ENCODE measurements around the gene FAM107A.

FAM107A gene

DNA sequence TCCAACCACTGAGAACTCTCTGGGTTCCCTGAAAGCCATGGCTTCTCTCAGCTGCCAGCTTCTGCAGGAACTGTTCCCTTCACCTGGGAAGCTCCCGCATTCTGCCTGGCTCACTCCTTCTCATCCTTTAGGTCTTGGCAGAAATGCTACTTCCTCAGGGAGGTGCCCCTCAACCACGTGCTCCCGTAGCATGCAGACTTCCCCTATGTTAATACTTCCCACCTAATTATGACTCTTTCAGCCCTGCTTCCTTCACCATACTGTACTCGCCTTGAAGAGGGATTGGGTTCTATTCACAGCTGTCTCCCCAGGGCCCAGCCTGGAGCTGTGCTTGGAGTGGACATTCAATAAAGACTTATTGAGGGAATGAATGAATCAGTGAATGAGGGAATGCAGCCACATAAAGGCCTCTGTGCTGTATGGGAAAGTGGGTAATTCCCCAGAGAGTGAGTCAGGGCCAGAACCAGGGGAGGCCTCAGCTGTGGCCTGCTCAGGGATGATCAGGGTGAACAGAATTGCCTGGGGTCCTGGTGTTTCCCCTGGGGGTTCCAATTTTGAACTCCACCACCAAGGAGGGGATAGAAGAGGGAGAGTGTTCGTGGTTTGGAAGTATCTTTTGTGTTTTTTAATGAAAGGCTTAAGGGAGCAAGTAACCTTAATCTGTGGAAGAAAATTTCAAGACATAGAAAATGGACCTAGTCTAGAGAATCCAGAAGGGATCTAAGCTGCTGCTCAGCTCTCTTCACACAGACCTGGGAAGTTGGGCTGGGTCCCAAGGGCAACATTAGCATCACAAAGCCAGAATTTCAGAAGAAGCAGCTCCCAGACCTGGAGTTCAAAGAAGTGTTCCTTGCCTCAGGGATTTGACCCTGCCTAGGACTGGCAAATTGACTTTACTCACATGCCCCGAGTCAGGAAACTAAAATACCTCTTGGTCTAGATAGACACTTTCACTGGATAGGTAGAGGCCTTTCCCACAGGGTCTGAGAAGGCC is 14.6 kb upstream of the FAM107A start:
- Histone ChIP-seq H3K9ac (ENCODE audit: low read depth, low read length) (no peak overlapping the region), H3K36me3 (ENCODE audit: control insufficient read depth, insufficient read depth, low read length) (no peaks in the 10 kb centered on the region), H3K4me1 (ENCODE audit: control insufficient read depth, insufficient read depth, low read length) (peaks cover 8% of the 10 kb centered on the region; the same call in 1 of the 2 replicates), H3K27ac (ENCODE audit: low read depth, low read length) (no peak overlapping the region), H3K4me3 (ENCODE audit: low read depth, low read length) (no peak overlapping the region), H3K27me3 (ENCODE audit: control insufficient read depth, insufficient read depth, low read length) (peaks cover 12% of the 10 kb centered on the region), H3K9me3 (ENCODE audit: control insufficient read depth, insufficient read depth, low read length) (no peaks in the 10 kb centered on the region)

GRCh38 chr3:58588030-58588614 is 10.9 kb upstream of the FAM107A start:
- Histone ChIP-seq H3K27ac (ENCODE audit: low read depth, low read length) (no peak overlapping the region), H3K36me3 (ENCODE audit: control insufficient read depth, insufficient read depth, low read length) (no peaks in the 10 kb centered on the region), H3K27me3 (ENCODE audit: control insufficient read depth, insufficient read depth, low read length) (peaks cover 44% of the 10 kb centered on the region), H3K9ac (ENCODE audit: low read depth, low read length) (no peak overlapping the region), H3K9me3 (ENCODE audit: control insufficient read depth, insufficient read depth, low read length) (no peaks in the 10 kb centered on the region), H3K4me1 (ENCODE audit: control insufficient read depth, insufficient read depth, low read length) (peaks cover 18% of the 10 kb centered on the region), H3K4me3 (ENCODE audit: low read depth, low read length) (no peak overlapping the region)

DNA sequence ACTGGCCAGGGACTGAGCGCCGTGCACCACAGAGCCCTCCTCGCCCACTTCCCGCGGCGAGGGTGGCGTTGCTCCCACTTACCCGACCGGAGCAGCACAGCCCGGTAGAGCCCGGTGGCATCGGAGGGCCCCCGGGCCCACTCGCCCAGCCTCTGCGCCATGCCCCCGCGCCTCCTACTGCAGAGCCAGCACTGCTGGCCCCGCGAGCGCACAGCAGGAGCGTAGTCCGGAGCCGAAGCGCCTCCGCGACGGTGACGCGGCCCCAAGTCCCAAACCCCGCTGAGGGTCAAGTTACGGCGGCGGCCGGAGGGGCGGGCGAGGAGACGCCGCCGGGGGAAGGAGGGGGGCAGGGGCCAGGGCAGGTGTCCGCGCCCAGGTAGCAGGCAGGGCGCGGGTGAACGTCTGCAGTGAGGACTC is 9.6 kb upstream of the FAM107A start:
- peaks cover 44% of the 10 kb centered on the region for H3K27me3 ChIP-seq (ENCODE audit: control insufficient read depth, insufficient read depth, low read length)
- H3K4me3 ChIP-seq (ENCODE audit: low read depth, low read length), result peak overlapping the region; percentile 61
- no peak overlapping the region for H3K9ac ChIP-seq (ENCODE audit: low read depth, low read length)

GRCh38 chr3:58585994-58586393 is 8.8 kb upstream of the FAM107A start:
- H3K27ac ChIP-seq (ENCODE audit: low read depth, low read length), result no peak overlapping the region
- no peak overlapping the region for H3K9ac ChIP-seq (ENCODE audit: low read depth, low read length)
- no peaks in the 10 kb centered on the region for H3K9me3 ChIP-seq (ENCODE audit: control insufficient read depth, insufficient read depth, low read length)
- peaks cover 44% of the 10 kb centered on the region for H3K27me3 ChIP-seq (ENCODE audit: control insufficient read depth, insufficient read depth, low read length)
- H3K36me3 ChIP-seq (ENCODE audit: control insufficient read depth, insufficient read depth, low read length), result no peaks in the 10 kb centered on the region
- H3K4me3 ChIP-seq (ENCODE audit: low read depth, low read length), result peak overlapping the region; percentile 53; the same call in 1 of the 2 replicates
- peaks cover 27% of the 10 kb centered on the region for H3K4me1 ChIP-seq (ENCODE audit: control insufficient read depth, insufficient read depth, low read length)

More for the DNA sequence above, 9.6 kb upstream of the FAM107A start:
- Histone ChIP-seq H3K27ac (ENCODE audit: low read depth, low read length) (no peak overlapping the region), H3K9me3 (ENCODE audit: control insufficient read depth, insufficient read depth, low read length) (no peaks in the 10 kb centered on the region), H3K36me3 (ENCODE audit: control insufficient read depth, insufficient read depth, low read length) (no peaks in the 10 kb centered on the region), H3K4me1 (ENCODE audit: control insufficient read depth, insufficient read depth, low read length) (peaks cover 20% of the 10 kb centered on the region)

GRCh38 chr3:58585005-58585786 is 8.0 kb upstream of the FAM107A start:
- Histone ChIP-seq H3K36me3 (ENCODE audit: control insufficient read depth, insufficient read depth, low read length) (no peaks in the 10 kb centered on the region), H3K4me1 (ENCODE audit: control insufficient read depth, insufficient read depth, low read length) (peaks cover 34% of the 10 kb centered on the region), H3K9me3 (ENCODE audit: control insufficient read depth, insufficient read depth, low read length) (no peaks in the 10 kb centered on the region), H3K27me3 (ENCODE audit: control insufficient read depth, insufficient read depth, low read length) (peaks cover 44% of the 10 kb centered on the region), H3K27ac (ENCODE audit: low read depth, low read length) (no peak overlapping the region), H3K9ac (ENCODE audit: low read depth, low read length) (no peak overlapping the region), H3K4me3 (ENCODE audit: low read depth, low read length) (peak overlapping the region; percentile 53)

- Histone ChIP-seq H3K9me3 (ENCODE audit: control insufficient read depth, insufficient read depth, low read length) (no peaks in the 10 kb centered on the region), H3K36me3 (ENCODE audit: control insufficient read depth, insufficient read depth, low read length) (no peaks in the 10 kb centered on the region), H3K9ac (ENCODE audit: low read depth, low read length) (no peak overlapping the region), H3K27ac (ENCODE audit: low read depth, low read length) (no peak overlapping the region), H3K4me1 (ENCODE audit: control insufficient read depth, insufficient read depth, low read length) (peaks cover 34% of the 10 kb centered on the region), H3K27me3 (ENCODE audit: control insufficient read depth, insufficient read depth, low read length) (peaks cover 44% of the 10 kb centered on the region), H3K4me3 (ENCODE audit: low read depth, low read length) (peak overlapping the region; percentile 53)
Observed at GRCh38 chr3:58584690-58585004, 7.5 kb upstream of the FAM107A start.

- H3K4me1 ChIP-seq (ENCODE audit: control insufficient read depth, insufficient read depth, low read length), result peaks cover 34% of the 10 kb centered on the region
- peak overlapping the region; percentile 82 for H3K27ac ChIP-seq (ENCODE audit: low read depth, low read length)
- no peak overlapping the region for H3K9ac ChIP-seq (ENCODE audit: low read depth, low read length)
- no peaks in the 10 kb centered on the region for H3K9me3 ChIP-seq (ENCODE audit: control insufficient read depth, insufficient read depth, low read length)
- no peaks in the 10 kb centered on the region for H3K36me3 ChIP-seq (ENCODE audit: control insufficient read depth, insufficient read depth, low read length)
- H3K27me3 ChIP-seq (ENCODE audit: control insufficient read depth, insufficient read depth, low read length), result peaks cover 29% of the 10 kb centered on the region
- H3K4me3 ChIP-seq (ENCODE audit: low read depth, low read length), result no peak overlapping the region
Observed at GRCh38 chr3:58581328-58582091, 4.3 kb upstream of the FAM107A start.

- H3K4me1 ChIP-seq (ENCODE audit: control insufficient read depth, insufficient read depth, low read length), result peaks cover 33% of the 10 kb centered on the region
- H3K9me3 ChIP-seq (ENCODE audit: control insufficient read depth, insufficient read depth, low read length), result no peaks in the 10 kb centered on the region
- H3K9ac ChIP-seq (ENCODE audit: low read depth, low read length), result no peak overlapping the region
- H3K36me3 ChIP-seq (ENCODE audit: control insufficient read depth, insufficient read depth, low read length), result no peaks in the 10 kb centered on the region
- peak overlapping the region; percentile 82 for H3K27ac ChIP-seq (ENCODE audit: low read depth, low read length)
- H3K27me3 ChIP-seq (ENCODE audit: control insufficient read depth, insufficient read depth, low read length), result peaks cover 22% of the 10 kb centered on the region
- no peak overlapping the region for H3K4me3 ChIP-seq (ENCODE audit: low read depth, low read length)
Observed at GRCh38 chr3:58580826-58581327, 3.7 kb upstream of the FAM107A start.

GRCh38 chr3:58578873-58579272 is 1.7 kb upstream of the FAM107A start:
- H3K9me3 ChIP-seq (ENCODE audit: control insufficient read depth, insufficient read depth, low read length), result no peaks in the 10 kb centered on the region
- H3K9ac ChIP-seq (ENCODE audit: low read depth, low read length), result no peak overlapping the region
- H3K27me3 ChIP-seq (ENCODE audit: control insufficient read depth, insufficient read depth, low read length), result peaks cover 2% of the 10 kb centered on the region
- no peaks in the 10 kb centered on the region for H3K36me3 ChIP-seq (ENCODE audit: control insufficient read depth, insufficient read depth, low read length)
- H3K4me1 ChIP-seq (ENCODE audit: control insufficient read depth, insufficient read depth, low read length), result peaks cover 24% of the 10 kb centered on the region
- no peak overlapping the region for H3K4me3 ChIP-seq (ENCODE audit: low read depth, low read length)
- H3K27ac ChIP-seq (ENCODE audit: low read depth, low read length), result no peak overlapping the region

- H3K9me3 ChIP-seq (ENCODE audit: control insufficient read depth, insufficient read depth, low read length), result no peaks in the 10 kb centered on the region
- H3K36me3 ChIP-seq (ENCODE audit: control insufficient read depth, insufficient read depth, low read length), result no peaks in the 10 kb centered on the region
- H3K4me1 ChIP-seq (ENCODE audit: control insufficient read depth, insufficient read depth, low read length), result peaks cover 26% of the 10 kb centered on the region
Observed at GRCh38 chr3:58576716-58577115, 475 bp downstream of the FAM107A start.

More at GRCh38 chr3:58576716-58577115, 475 bp downstream of the FAM107A start:
- H3K27ac ChIP-seq (ENCODE audit: low read depth, low read length), result no peak overlapping the region
- no peak overlapping the region for H3K9ac ChIP-seq (ENCODE audit: low read depth, low read length)
- H3K4me3 ChIP-seq (ENCODE audit: low read depth, low read length), result no peak overlapping the region
- no peaks in the 10 kb centered on the region for H3K27me3 ChIP-seq (ENCODE audit: control insufficient read depth, insufficient read depth, low read length)
